CD4-positive, alpha-beta T cell (primary cell): ENCODE data around the gene ANKLE2. TPM values are rescaled to one million over a fixed set of nuclear protein-coding genes. Genes with fewer than 3 reads are reported as not detected.

ENCODE experiments used
- ATAC-seq: fragments of 200-7000 bp; cut with Tn5 transposase; one replicate; pipeline ENCODE4 v1.10.0; 2022; ENCODE audit warnings: mild to moderate bottlenecking; ENCODE audit not compliant: poor library complexity
- CTCF ChIA-PET: fragments of 350-600 bp; sonication (Branson Sonifier 250); formaldehyde crosslinking; loops from one replicate; lab custom pipeline; 2021; ENCODE audit warnings: antibody characterized with exemption, inconsistent platforms; lab: Charles Lee
- POLR2A ChIA-PET: fragments of 350-600 bp; sonication (Branson Sonifier 250); formaldehyde crosslinking; loops from one replicate; lab custom pipeline; 2021; ENCODE audit warnings: antibody characterized with exemption, inconsistent platforms; lab: Charles Lee
- DNase-seq, 14 experiments: peaks; one replicate each; pipeline ENCODE4 v3.0.0-alpha.2; 2013 to 2020; ENCODE audit warnings: mixed read lengths in 2 of 14
- H3K27ac ChIP-seq, 2 donors: one replicate each; pipeline versions ENCODE4 v1.5.1 to v1.7.0; 2013; ENCODE audit warnings: low read length in 2 of 2, low read depth in 1 of 2, mild to moderate bottlenecking in 1 of 2
- H3K27me3 ChIP-seq, 2 experiments: 1 replicate in 1 of 2; 2 replicates in 1 of 2; pipeline versions ENCODE4 v1.6.1 to v1.7.0; 2013; ENCODE audit warnings: low read length in 2 of 2, control low read depth in 1 of 2, mild to moderate bottlenecking in 1 of 2, moderate library complexity in 1 of 2; ENCODE audit not compliant: insufficient read depth in 2 of 2, control insufficient read depth in 1 of 2
- H3K36me3 ChIP-seq: one replicate; pipeline ENCODE4 v1.6.1; 2013; ENCODE audit warnings: low read length, control low read depth; ENCODE audit not compliant: insufficient read depth
- H3K4me1 ChIP-seq: one replicate; pipeline ENCODE4 v1.6.1; 2013; ENCODE audit warnings: low read length, control low read depth; ENCODE audit not compliant: insufficient read depth
- H3K4me3 ChIP-seq: one replicate; pipeline ENCODE4 v1.5.1; 2013; ENCODE audit warnings: mild to moderate bottlenecking, low read length, moderate library complexity
- H3K9me3 ChIP-seq, 2 experiments: 1 replicate in 1 of 2; 2 replicates in 1 of 2; pipeline versions ENCODE4 v1.6.1 to v1.7.0; 2013; ENCODE audit warnings: low read length in 2 of 2, mild to moderate bottlenecking in 2 of 2, control low read depth in 1 of 2, moderate library complexity in 1 of 2; ENCODE audit not compliant: control insufficient read depth in 1 of 2, insufficient read depth in 1 of 2
- H3K27ac Mint-ChIP-seq: one replicate; pipeline ENCODE4 v1.8.0; 2020; ENCODE audit warnings: mixed read lengths
- H3K27me3 Mint-ChIP-seq: one replicate; pipeline ENCODE4 v1.8.0; 2021; ENCODE audit warnings: mixed read lengths
- H3K36me3 Mint-ChIP-seq: one replicate; pipeline ENCODE4 v1.8.0; 2021; ENCODE audit warnings: low read depth, mixed read lengths
- H3K4me1 Mint-ChIP-seq: one replicate; pipeline ENCODE4 v1.8.0; 2021; ENCODE audit warnings: low read depth, mixed read lengths
- H3K4me3 Mint-ChIP-seq: one replicate; pipeline ENCODE4 v1.8.0; 2020; ENCODE audit warnings: mild to moderate bottlenecking, mixed read lengths
- H3K9me3 Mint-ChIP-seq: one replicate; pipeline ENCODE4 v1.8.0; 2020; ENCODE audit warnings: mixed read lengths
- CTCF ChIP-seq: fragments of 200-600 bp; IDR thresholded peaks from one replicate; pipeline ENCODE4 v1.8.0; 2022; ENCODE audit warnings: antibody characterized with exemption, mild to moderate bottlenecking
- intact Hi-C, 2 experiments: fragments of 100-400 bp; cut with DNase I in 1 of 2; cut with micrococcal nuclease in 1 of 2; formaldehyde crosslinking; loops; one replicate each; pipeline versions ENCODE4 v1.15.1 to v1.9.0; 2023 to 2025; cut with DNase I, micrococcal nuclease
- total RNA-seq, 174 experiments: library from RNA in 2 of 174; stranded (reverse) in 2 of 174; gene quantifications; one replicate each; pipeline ENCODE4 v1.2.3 and lab custom pipeline; 2021 to 2026

Gene ANKLE2
- total RNA-seq, 2 experiments from 2014 or later = 61.7 to 65.7 TPM

- H3K36me3 Mint-ChIP-seq = peaks cover 67% of the 10 kb centered on the region
- Histone ChIP-seq H3K4me1 (no peaks in the 10 kb centered on the region), H3K27me3 (no peaks in the 10 kb centered on the region), H3K9me3 (no peaks in the 10 kb centered on the region), H3K27ac (no peak overlapping the region), H3K4me3 (no peak overlapping the region), H3K36me3 (peaks cover 82% of the 10 kb centered on the region)
- intact Hi-C loops = no loop called here
- H3K27me3 Mint-ChIP-seq = no peaks in the 10 kb centered on the region
- TF ChIP-seq CTCF = no peak
- no peak overlapping the region for H3K4me3 Mint-ChIP-seq
- no peaks in the 10 kb centered on the region for H3K4me1 Mint-ChIP-seq
- POLR2A ChIA-PET = interaction anchor here (1.0 kb wide), 1 partner anchor 10 kb away, joined by 3 read pairs; the partner anchor contains the start of gene PGAM5
- H3K9me3 Mint-ChIP-seq = no peaks in the 10 kb centered on the region
- CTCF ChIA-PET = no interaction called here
- DNase-seq (peak in 1 of 14 experiments; percentile 9), ATAC-seq (no peak)
- H3K27ac Mint-ChIP-seq = no peak overlapping the region
Observed at GRCh38 chr12:132720606-132721345, 40.9 kb downstream of the ANKLE2 start.

GRCh38 chr12:132719954-132720324 is 41.7 kb downstream of the ANKLE2 start:
- intact Hi-C loops = loop anchor here in 1 of 2 experiments (10.0 kb wide), 1 partner anchor 315 kb away; the partner anchor contains the start of gene ZNF84
- ATAC-seq (no peak), DNase-seq (no peak)
- H3K4me3 Mint-ChIP-seq = no peak overlapping the region
- Histone ChIP-seq H3K9me3 (no peaks in the 10 kb centered on the region), H3K4me1 (no peaks in the 10 kb centered on the region), H3K27ac (no peak overlapping the region), H3K4me3 (no peak overlapping the region), H3K36me3 (peaks cover 79% of the 10 kb centered on the region), H3K27me3 (no peaks in the 10 kb centered on the region)
- H3K9me3 Mint-ChIP-seq = no peaks in the 10 kb centered on the region
- no peak for TF ChIP-seq CTCF
- CTCF ChIA-PET = no interaction called here
- H3K36me3 Mint-ChIP-seq = peaks cover 64% of the 10 kb centered on the region
- POLR2A ChIA-PET = no interaction called here
- H3K4me1 Mint-ChIP-seq = no peaks in the 10 kb centered on the region
- no peaks in the 10 kb centered on the region for H3K27me3 Mint-ChIP-seq
- no peak overlapping the region for H3K27ac Mint-ChIP-seq

GRCh38 chr12:132719141-132719953 is 42.3 kb downstream of the ANKLE2 start:
- POLR2A ChIA-PET = no interaction called here
- peaks cover 79% of the 10 kb centered on the region for H3K36me3 ChIP-seq
- H3K27me3 ChIP-seq = no peaks in the 10 kb centered on the region
- H3K9me3 ChIP-seq = no peaks in the 10 kb centered on the region
- Mint-ChIP-seq H3K9me3 (no peaks in the 10 kb centered on the region), H3K27me3 (no peaks in the 10 kb centered on the region), H3K27ac (no peak overlapping the region), H3K4me3 (no peak overlapping the region), H3K4me1 (no peaks in the 10 kb centered on the region), H3K36me3 (peaks cover 66% of the 10 kb centered on the region)
- no peak for ATAC-seq
- TF ChIP-seq CTCF = no peak
- no peak overlapping the region for H3K4me3 ChIP-seq
- H3K4me1 ChIP-seq = no peaks in the 10 kb centered on the region
- DNase-seq = peak in 1 of 14 experiments; percentile 11
- intact Hi-C loops = loop anchor here in 1 of 2 experiments (10.0 kb wide), 1 partner anchor 315 kb away; the partner anchor contains the start of gene ZNF84
- CTCF ChIA-PET = no interaction called here
- no peak overlapping the region for H3K27ac ChIP-seq
